ENCODE results near the gene CYSTM1.

- TF ChIP-seq SP1 (IDR thresholded peaks at IDR 0.05) (no peak), HDGF (IDR thresholded peaks at IDR 0.05; ENCODE audit: borderline replicate concordance) (no peak), FOXA1 (IDR thresholded peaks at IDR 0.05) (no peak), FOXK2 (IDR thresholded peaks at IDR 0.05) (no peak), NFRKB (IDR thresholded peaks at IDR 0.05) (no peak), SUZ12 (IDR thresholded peaks at IDR 0.05) (no peak), FOXM1 (IDR thresholded peaks at IDR 0.05; ENCODE audit: borderline replicate concordance) (no peak), ARNT (IDR thresholded peaks at IDR 0.05) (no peak), ELF4 (IDR thresholded peaks at IDR 0.05) (no peak), CTBP1 (IDR thresholded peaks at IDR 0.05; ENCODE audit: borderline replicate concordance) (no peak), BHLHE40 (IDR thresholded peaks at IDR 0.05; ENCODE audit: borderline replicate concordance) (no peak)
These were observed 90.9 kb downstream of the CYSTM1 start for GRCh38 chr5:140265845-140266244.

Measured in HEK293T (cell line).